HG03575 (cell line): Measurements from ENCODE around the gene HDDC3.
A peak's percentile ranks its signal among the peaks of the same experiment; 100 is the strongest.

Experiments used
- ATAC-seq: cut with Tn5 transposase; IDR thresholded peaks from one replicate; pipeline ENCODE4 v1.9.1; 2021; ENCODE audit not compliant: unreplicated experiment, insufficient number of reproducible peaks, low FRiP score; ENCODE audit errors: extremely low read depth

Gene HDDC3

DNA sequence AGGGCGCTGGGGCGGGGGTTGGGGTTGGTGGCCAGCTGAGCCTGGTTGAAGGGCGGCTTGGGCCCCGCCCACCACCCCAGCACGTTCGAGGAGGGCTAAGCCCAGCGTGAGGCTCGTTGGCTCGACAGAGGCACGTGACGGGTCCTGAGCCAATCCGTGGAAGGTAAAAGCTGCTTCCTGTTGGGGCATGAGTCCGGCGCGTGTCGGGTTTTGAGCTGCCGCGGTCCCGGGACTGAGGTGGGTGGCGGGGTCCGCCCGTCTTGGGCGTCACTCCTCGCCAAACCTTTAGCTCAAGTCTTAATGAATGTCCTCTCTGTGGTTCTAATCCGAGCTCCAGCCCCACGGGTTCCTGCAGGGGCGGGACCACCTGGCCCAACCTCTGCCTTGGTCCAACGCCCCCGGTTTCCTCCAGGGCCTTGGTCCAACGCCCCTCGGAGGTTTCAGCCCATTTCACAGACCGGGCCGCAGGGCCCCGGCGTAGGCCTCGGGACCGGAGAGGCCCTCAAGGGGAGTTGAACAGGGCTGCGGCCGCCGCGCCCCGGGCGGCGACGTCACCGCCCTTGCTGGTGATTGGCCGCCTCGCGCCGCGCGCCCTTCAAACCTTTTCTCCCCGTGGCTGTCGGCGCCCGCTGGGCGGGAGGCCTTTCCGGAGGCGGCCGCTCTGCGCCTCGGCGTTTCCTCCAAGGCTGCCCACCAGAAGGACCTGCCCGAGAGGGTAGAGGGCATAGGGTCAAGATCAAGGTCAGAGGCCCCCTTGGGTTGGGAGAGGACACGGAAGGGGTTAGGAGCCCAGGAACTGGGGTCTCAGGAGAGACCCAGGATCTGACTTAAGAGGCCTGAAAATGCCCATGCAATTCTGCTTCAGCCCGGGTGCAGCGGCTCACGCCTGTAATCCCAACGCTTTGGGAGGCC is 22.6 kb upstream of the HDDC3 start, which contains the start of gene RCCD1:
RCCD1 (plus strand) TSS at position 173 of the 912 bp plus-strand sequence. CDS start 1,851 bp downstream, outside the sequence.
- ATAC-seq: peak; percentile 78

DNA sequence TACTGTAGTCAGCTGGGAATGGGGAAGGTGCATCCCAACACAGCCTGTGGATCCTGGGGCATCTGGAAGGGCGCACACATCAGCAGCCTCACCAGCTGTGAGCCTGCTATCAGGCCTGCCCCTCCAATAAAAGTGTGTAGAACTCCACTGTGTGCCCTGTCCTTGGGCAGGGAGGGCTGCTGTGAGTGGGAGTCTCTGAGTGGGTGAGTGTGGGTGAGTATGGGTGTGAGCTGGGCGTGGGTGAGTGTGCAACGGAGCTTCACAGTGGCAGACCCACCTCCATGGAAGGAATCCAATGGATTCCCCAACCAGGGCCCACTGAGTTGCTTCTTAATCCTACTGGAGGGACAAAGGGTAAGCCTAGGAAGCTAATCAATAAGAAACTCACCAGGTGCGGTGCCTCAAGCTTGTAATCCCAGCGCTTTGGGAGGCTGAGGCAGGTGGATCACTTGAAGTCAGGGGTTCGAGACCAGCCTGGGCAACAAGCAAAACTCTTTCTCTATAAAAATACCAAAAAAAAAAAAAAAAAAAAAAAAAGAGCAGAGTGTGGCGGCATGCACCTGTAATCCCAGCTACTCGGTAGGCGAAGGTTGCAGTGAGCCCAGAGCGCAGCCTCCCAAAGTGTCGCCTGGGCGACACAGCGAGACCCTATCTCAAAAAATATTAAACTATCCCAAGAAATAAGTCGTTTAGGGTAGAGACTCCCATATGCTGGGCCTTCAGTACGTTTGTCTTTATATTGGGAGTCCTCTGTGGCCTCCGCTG is 21.8 kb upstream of the HDDC3 start:
- ATAC-seq: no peak

DNA sequence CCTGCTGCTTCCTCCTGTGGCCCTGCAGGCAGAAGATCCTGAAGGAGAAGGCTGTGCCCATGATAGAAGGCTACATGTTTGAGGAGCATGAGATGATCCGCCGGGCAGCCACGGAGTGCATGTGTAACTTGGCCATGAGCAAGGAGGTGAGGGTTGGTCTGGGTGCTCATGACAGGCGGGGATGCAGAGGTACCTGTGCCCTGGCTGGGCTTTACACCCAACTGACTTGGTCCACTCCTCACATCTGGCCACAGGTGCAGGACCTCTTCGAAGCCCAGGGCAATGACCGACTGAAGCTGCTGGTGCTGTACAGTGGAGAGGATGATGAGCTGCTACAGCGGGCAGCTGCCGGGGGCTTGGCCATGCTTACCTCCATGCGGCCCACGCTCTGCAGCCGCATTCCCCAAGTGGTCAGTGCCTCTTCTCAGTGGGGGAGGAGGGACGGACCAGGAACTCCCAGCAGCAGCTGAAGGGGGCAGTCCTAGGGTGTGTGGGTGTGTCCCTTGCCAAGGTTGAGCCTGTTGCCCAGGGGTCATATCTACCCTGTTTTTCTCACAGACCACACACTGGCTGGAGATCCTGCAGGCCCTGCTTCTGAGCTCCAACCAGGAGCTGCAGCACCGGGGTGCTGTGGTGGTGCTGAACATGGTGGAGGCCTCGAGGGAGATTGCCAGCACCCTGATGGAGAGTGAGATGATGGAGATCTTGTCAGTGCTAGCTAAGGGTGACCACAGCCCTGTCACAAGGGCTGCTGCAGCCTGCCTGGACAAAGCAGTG is 20.7 kb upstream of the HDDC3 start:
- no peak for ATAC-seq

DNA sequence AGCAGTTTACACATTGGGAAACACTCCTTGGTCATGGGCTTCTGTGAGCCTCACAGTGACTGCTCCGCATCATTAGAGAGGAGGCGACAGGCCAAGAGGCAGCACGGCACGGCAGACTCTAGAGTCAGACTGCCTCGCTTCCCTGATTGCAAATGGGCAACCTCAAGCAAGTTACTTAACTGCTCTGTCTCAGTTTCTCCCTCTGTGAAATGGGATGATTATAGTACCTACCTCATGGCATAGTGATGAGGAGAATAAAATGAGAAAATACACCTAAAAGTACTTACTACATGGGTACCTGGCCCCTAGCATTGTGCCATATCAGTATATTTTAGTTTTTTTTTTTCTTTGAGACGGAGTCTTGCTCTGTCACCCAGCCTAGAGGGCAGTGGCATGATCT is 18.3 kb upstream of the HDDC3 start:
- no peak for ATAC-seq

DNA sequence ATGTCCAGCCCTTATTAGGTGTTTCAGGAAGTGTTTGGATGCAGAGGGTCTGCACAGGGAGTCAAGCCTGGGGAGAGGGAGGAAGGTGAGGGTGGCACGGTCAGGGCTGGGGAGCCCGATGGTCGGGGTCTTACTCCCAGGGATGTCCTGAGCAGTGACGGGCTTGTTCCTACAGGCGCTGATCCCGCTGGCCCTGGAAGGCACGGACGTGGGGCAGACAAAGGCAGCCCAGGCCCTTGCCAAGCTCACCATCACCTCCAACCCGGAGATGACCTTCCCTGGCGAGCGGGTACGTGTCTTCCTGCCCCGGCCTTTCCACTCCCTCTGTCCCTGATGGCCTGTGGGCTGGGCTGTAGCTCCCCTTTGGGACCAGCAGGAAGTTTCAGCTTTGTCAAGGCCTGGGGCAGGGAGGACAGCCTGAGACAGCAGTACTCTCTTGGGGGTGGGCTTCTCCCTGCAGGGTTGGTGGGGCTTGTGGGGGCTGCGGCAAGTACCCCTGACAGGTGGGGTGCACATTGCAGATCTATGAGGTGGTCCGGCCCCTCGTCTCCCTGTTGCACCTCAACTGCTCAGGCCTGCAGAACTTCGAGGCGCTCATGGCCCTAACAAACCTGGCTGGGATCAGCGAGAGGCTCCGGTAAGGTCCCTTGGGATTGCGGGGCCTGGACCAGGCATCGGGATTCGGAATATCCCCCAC is 17.8 kb upstream of the HDDC3 start:
- ATAC-seq: no peak

DNA sequence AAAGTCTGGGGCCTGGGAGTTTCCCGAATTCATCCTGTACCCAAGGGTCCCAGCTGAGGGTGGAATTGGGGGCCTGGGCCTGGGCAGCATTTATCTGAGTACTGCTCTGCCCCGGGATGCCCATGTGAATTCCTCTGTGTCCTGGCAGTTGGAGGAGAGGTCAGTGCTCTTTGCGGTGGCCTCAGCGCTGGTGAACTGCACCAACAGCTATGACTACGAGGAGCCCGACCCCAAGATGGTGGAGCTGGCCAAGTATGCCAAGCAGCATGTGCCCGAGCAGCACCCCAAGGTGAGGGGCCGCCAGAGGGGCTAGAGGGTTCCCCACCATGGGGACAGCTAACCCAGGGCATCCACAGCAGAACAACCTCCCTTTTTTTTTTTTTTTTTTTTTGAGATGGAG is 16.2 kb upstream of the HDDC3 start:
- ATAC-seq: no peak

DNA sequence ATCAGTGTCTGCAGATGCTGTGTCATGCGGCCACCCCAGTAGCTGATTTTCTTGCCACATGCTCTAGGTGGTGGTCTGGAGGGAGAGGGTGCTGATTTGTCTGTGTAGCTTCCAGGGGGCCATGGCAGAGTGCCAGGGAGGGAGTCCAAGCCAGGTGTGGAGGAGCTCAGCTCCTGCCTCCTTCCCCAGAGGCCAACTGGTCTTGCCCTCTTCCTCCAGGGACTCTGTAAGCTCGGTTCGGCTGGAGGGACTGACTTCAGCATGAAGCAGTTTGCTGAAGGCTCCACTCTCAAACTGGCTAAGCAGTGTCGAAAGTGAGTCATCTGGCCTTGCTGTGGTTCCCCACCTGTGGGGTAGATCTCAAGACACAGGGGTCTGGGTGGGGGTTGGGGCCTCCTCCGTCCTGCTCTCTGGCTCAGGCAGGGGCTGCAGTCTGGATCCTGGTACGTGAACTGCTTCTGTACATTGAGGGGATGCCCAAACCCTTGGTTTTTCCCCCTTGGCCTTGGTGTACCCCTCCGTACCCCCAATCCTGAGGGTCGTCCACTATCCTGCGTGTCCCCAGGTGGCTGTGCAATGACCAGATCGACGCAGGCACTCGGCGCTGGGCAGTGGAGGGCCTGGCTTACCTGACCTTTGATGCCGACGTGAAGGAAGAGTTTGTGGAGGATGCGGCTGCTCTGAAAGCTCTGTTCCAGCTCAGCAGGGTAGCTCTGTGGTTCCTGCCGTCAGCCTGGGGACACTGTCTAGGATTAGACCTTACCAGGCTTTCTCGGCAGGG is 15.4 kb upstream of the HDDC3 start:
- no peak for ATAC-seq

DNA sequence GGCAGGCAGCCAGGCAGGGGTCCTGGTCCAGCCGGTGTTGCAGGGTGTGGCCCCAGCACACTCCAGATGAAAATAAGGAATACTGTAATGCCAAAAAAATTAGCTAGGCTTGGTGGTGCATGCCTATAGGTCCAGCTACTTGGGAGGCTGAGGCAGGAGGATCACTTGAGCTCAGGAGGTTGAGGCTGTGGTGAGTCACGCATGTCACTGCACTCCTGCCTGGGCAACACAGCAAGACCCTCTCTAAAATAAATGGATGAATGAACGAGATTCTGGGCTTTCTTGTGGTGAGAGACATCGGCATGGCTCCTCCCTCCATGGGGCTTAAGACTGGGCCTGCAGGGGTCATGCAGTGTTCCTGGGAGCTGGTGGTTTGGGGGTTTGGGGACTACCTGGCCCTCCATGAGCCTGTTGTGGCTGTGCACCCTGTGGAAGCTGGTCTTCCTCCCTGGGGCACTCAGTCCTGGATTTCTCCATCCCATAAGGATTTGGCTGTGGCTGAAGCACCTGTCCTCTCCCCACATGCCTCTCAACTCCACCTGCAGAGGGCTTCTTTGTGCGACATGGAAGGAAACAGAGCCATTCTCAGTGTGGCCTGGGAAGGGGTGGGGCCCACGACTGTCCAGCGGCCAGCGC is 14.7 kb upstream of the HDDC3 start:
- ATAC-seq: no peak

DNA sequence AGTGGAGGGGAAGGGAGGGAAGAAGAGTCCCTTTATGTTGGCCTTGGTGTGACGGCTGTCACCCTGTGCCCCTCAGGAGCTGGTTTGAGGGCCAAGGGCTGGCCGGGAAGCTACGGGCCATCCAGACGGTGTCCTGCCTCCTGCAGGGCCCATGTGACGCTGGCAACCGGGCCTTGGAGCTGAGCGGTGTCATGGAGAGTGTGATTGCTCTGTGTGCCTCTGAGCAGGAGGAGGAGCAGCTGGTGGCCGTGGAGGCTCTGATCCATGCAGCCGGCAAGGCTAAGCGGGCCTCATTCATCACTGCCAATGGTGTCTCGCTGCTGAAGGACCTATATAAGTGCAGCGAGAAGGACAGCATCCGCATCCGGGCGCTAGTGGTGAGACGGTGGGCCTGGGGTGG is 14.2 kb upstream of the HDDC3 start:
- ATAC-seq: no peak

DNA sequence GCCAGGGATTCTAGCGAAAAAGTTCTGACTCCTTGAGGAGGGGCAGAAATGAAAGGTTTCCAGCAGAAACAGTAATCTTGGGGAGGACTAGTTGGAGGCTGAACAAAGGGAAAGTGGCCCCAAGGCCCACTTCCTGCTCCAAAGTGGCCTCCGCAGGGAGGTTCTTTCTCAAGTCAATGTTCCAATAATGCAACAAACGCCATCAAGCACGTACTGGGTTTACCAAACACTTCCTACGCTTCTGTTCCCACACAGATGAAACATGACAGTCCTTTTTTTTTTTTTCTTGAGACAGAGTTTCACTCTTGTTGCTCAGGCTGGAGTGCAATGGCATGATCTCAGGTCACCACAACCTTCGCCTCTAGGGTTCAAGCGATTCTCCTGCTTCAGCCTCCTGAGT is 12.7 kb upstream of the HDDC3 start:
- ATAC-seq: no peak

DNA sequence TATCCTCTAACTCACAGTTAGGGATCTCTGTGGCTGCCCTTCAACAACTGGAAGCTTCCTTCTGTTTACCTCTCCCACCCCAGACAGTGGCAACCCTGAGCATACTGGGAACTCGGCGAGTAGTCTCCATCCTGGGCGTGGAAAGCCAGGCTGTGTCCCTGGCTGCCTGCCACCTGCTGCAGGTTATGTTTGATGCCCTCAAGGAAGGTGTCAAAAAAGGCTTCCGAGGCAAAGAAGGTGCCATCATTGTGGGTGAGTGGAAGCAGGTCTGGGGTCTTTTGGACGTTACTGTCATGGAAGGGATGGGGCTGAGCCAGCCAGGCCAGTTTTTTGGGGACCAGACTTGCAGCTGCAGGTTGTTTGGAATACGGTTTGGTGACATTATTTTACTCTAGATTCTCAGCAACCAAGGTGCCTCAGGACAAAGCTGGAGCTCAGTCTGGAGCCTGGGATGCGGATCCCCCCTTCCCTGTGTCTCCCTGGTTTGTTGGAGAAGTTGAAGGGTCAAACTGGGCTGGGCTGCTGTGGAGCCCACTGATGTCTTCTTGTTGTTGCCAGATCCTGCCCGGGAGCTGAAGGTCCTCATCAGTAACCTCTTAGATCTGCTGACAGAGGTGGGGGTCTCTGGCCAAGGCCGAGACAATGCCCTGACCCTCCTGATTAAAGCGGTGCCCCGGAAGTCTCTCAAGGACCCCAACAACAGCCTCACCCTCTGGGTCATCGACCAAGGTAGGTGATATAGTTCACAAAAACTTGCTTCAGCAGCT is 10.2 kb upstream of the HDDC3 start:
- no peak for ATAC-seq

DNA sequence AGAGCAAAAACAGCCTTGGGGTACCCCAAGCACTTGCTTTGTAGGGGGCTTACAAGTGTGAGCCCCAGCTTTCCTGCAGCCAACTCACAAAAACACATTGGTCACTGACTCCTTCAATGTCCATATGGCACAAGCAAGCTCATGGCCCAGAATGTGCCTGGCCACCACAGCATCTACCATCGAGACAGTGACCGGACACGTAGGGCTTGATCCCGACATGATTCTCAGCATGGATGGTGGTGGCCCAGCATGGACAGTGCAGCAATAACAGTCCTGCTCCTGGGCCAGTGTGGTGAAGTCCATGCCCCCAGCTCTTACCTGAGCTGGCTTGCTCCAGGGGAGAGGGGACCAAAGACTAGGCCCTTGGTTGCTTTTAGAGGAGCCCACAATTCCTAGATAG is 8.7 kb upstream of the HDDC3 start:
- no peak for ATAC-seq

DNA sequence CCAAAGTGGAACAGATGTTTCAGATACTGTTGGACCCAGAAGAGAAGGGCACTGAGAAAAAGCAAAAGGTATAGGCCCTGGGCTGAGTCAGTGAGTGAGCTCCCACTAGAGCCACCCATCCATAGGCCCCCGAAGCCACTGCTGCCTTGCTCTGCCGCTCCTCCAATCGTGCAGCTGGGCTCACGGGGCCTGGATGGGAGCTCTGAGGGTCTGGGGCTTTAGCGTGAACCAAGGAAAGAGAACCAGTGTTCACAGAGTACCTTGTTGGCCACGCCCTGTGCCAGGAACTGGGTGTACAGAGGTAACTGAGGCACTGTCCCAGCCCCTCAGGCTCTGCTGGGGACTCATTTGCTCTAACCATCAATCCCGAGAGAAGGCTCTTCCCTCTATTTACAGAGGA is 7.4 kb upstream of the HDDC3 start:
- no peak for ATAC-seq

DNA sequence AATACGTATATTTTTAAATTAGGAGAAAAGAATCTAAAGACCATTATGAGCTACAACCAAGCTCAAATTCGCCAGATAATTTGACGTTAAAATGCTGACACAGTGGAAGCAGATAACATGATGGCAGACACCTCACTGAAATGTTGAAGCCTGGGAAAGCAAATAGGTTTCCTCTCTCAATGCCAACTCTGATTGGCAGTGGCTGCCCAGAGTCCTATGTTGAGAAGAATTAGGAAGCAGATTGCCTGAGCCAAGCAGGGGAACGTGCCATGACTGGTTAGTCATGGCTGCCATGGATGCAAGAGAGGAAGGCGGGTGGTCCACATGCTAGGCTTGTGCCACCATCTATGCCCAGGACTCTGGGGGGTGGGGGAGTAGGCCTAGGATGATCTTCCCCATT is 5.9 kb upstream of the HDDC3 start:
- no peak for ATAC-seq

DNA sequence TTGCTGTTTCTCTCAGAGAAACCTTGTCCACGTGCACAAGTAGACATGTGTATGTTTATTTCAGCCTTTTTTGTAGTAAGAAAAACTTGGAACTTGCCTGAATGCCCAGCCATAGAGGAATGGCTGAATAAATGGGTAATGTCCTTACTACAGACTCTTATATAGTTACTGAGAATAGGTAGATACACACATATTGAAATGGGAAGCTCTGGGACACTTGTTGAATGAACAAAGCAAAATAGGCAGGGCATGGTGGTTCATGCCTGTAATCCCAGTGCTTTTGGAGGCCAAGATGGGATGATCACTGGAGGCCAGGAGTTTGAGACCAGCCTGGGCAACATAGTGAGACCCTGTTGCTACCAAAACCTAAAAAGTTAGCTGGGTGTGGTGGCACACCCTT is 4.5 kb upstream of the HDDC3 start:
- no peak for ATAC-seq

DNA sequence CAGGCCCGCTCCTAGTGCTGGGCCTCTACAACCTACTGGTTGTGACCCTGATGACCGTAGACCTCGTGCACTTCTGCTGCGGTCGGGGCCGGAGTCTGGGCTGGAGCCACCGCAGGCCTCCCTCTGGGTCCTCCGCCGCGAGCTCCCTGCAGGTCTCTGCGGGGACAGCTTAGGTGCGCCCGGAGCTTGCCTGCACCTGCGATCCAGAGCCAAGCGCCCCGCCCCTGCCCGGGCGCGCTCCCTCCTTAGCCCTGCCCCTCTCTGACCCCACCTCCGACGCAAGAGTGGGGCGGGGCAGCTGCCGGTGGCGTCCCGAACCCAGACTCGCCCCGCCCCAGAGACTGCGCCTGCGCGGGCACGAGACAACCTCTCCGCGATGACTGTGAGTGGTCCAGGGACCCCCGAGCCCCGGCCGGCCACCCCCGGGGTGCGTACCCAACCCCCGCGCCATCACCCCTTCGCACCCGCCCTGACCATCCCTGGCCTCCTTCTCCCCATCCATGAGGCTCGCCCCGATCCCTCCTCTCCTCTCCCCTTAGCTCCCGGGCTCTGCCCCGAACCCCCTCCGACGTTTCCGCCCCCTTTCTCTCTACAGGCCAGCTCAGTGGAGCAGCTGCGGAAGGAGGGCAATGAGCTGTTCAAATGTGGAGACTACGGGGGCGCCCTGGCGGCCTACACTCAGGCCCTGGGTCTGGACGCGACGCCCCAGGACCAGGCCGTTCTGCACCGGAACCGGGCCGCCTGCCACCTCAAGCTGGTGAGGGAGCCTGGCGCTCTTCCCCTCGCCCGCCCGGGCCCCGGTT is 2.8 kb upstream of the HDDC3 start, which contains the start of gene UNC45A:
UNC45A (plus strand) TSS at position 337 of the 803 bp plus-strand sequence; CDS start at position 377, 40 bp downstream.
- no peak for ATAC-seq
